Gastrocnemius medialis (tissue), 4 donors: ENCODE results near the gene GRAMD1C.

ENCODE experiments used
- POLR2A ChIP-seq, 2 donors: fragments of 450-650 bp; IDR thresholded peaks; one replicate each; pipeline ENCODE4 v1.6.1; 2017; ENCODE audit warnings: antibody characterized with exemption in 2 of 2, mild to moderate bottlenecking in 2 of 2, moderate library complexity in 2 of 2
- TF ChIP-seq, protein P1 (sequence below), 5 experiments: fragments of 450-650 bp in 3 of 5; fragments of 200-600 bp in 2 of 5; sonication (generic) in 2 of 5; IDR thresholded peaks in 4 of 5; conservative IDR thresholded peaks in 1 of 5; 1 replicate in 4 of 5; 2 replicates in 1 of 5; pipeline ENCODE4 v1.5.1; 2016 to 2019; ENCODE audit warnings: antibody characterized with exemption in 5 of 5, mild to moderate bottlenecking in 3 of 5, moderate library complexity in 3 of 5

DNA sequence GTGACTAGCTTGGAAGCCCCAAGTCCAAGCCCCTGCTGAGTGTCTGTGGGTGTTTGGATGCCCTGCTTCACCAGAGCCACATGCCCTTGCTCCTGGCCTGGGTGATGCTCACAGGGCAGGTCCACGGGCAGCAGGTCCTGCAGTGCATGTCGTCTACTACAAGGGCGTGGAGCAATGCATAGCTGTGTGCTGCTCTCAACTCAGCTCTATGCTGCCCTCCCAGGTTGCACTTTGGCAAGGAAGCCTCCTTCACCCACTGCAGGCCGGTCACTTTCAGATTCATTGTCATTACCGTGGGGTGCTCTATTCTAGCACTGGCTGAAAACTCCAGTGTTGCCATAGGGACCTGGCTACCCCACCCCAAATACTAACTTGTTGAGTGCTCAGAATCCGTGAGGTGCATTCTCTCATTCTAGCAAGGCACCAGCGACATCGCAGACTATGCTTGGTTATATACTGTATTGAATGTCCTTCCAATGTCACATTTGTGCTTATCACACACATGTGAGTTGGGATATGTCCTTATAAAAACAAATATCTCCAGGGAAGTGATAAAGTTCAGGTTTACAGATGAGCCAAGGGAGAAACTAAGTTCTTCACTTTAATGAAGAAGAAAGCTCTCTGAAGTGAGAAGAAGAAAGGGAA, 51.8 kb downstream of the GRAMD1C start:
- TF ChIP-seq, protein P1, sequence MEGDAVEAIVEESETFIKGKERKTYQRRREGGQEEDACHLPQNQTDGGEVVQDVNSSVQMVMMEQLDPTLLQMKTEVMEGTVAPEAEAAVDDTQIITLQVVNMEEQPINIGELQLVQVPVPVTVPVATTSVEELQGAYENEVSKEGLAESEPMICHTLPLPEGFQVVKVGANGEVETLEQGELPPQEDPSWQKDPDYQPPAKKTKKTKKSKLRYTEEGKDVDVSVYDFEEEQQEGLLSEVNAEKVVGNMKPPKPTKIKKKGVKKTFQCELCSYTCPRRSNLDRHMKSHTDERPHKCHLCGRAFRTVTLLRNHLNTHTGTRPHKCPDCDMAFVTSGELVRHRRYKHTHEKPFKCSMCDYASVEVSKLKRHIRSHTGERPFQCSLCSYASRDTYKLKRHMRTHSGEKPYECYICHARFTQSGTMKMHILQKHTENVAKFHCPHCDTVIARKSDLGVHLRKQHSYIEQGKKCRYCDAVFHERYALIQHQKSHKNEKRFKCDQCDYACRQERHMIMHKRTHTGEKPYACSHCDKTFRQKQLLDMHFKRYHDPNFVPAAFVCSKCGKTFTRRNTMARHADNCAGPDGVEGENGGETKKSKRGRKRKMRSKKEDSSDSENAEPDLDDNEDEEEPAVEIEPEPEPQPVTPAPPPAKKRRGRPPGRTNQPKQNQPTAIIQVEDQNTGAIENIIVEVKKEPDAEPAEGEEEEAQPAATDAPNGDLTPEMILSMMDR (IDR thresholded peaks at IDR 0.05 in 4 of 5, conservative IDR thresholded peaks at IDR 0.05 in 1 of 5) = no peak
- TF ChIP-seq POLR2A (IDR thresholded peaks at IDR 0.05) = no peak
